GM21576 (cell line): ENCODE results near the gene ARL10.
"Not testable (repeated sequence)": the region's sequence is repeated elsewhere in the genome, so short reads cannot be mapped to it uniquely, and the experiment has no call there.

Experiments used
- ATAC-seq: cut with Tn5 transposase; IDR thresholded peaks from one replicate; pipeline ENCODE4 v1.9.1; 2021; ENCODE audit warnings: mild to moderate bottlenecking, moderate library complexity; ENCODE audit not compliant: unreplicated experiment

Gene ARL10

GRCh38 chr5:176388444-176389134, 23.3 kb downstream of the ARL10 start, which contains the start of the genes HIGD2A and NOP16:
Gene HIGD2A, plus strand, starts transcription at chr5:176388751. Its CDS starts 69 bp downstream, at chr5:176388820.
Gene NOP16, minus strand, starts transcription at chr5:176388598. Its CDS starts 59 bp downstream, at chr5:176388539.
- ATAC-seq: peak; percentile 84

GRCh38 chr5:176389135-176390123, 24.1 kb downstream of the ARL10 start:
- peak; percentile 31 for ATAC-seq

GRCh38 chr5:176391479-176391878, 26.2 kb downstream of the ARL10 start:
- no peak for ATAC-seq

- ATAC-seq: no peak
Observed at GRCh38 chr5:176391999-176392398, 26.7 kb downstream of the ARL10 start.

- no peak for ATAC-seq
Observed at GRCh38 chr5:176392526-176392925, 27.2 kb downstream of the ARL10 start.

- ATAC-seq: no peak
Observed at GRCh38 chr5:176394096-176394495, 28.8 kb downstream of the ARL10 start.

- ATAC-seq: no peak
Observed at GRCh38 chr5:176394881-176395675, 29.8 kb downstream of the ARL10 start.

- no peak for ATAC-seq
Observed at GRCh38 chr5:176396330-176396729, 31.0 kb downstream of the ARL10 start.

GRCh38 chr5:176397736-176398420, 32.6 kb downstream of the ARL10 start:
- no peak for ATAC-seq

GRCh38 chr5:176400382-176401156, 35.3 kb downstream of the ARL10 start:
- ATAC-seq: no peak

GRCh38 chr5:176401281-176402205, 36.3 kb downstream of the ARL10 start:
- ATAC-seq: no peak

- no peak for ATAC-seq
Observed at GRCh38 chr5:176405656-176406435, 40.6 kb downstream of the ARL10 start.

GRCh38 chr5:176406436-176407052, 41.3 kb downstream of the ARL10 start:
- no peak for ATAC-seq

- no peak for ATAC-seq
Observed at GRCh38 chr5:176407456-176408251, 42.4 kb downstream of the ARL10 start.

- ATAC-seq: not testable (repeated sequence)
Observed at GRCh38 chr5:176408252-176408573, 42.9 kb downstream of the ARL10 start.

GRCh38 chr5:176408590-176408989, 43.3 kb downstream of the ARL10 start:
- ATAC-seq: no peak

GRCh38 chr5:176409765-176410164, 44.5 kb downstream of the ARL10 start:
- no peak for ATAC-seq
